HG03196 (cell line): ENCODE data around the gene BLOC1S1.

Experiments used
- ATAC-seq: cut with Tn5 transposase; IDR thresholded peaks from one replicate; pipeline ENCODE4 v1.9.1; 2021; ENCODE audit not compliant: unreplicated experiment

BLOC1S1 gene

DNA sequence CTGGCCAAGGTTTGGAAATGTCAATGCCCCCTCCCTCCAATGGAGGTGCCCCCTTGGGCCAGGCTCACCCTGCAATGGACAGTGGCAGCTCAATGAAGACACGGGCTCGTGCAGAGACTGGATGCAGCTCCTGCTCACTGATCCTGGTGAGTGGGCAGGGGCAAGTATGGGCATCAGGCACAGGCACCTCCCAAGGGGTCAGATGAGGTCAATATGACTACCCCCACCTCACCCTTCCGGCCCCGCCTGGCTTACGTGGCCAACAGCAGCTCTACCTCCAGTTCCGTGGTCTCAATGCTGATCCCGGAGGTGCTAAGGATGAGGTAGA lies 21.7 kb upstream of the BLOC1S1 start:
- ATAC-seq = no peak

DNA sequence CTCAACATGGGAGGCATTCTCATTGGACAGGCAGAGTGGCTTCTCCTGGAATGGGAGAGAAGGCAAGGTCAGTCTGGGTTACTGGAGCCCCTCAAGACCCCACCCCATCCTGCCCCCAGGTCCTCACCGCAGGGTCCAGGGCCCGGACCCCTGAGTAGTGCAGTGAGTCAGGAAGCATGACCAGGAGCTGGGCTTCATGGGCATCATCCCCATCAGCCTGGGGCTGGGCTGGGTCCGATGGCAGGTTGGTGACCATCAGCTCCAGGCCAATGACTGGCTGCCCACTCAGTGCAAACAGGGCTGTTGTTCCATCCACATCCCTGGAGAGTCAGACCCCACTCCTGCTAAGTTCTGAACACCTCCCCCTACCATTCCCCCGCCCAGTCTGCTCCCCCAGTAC lies 21.2 kb upstream of the BLOC1S1 start:
- no peak for ATAC-seq

DNA sequence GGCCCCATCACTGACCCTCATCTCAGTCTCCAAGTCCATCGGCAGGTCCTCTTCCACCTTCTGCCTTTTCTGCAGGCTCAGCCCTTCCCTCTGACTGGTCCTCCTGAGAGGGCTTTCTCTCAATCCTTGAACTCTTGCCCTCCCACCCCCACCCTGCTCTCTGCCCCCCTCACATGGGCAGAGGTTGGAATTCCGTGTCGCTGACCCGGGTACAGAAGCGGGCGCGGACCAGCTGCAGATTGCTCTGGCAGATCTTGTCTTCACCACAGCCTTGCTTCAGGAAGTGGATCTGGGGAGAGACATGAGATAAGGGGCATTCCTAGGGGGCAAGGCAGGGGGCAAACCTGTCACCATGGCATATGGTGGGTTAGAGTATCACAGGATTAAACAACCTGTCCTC lies 20.5 kb upstream of the BLOC1S1 start:
- no peak for ATAC-seq

DNA sequence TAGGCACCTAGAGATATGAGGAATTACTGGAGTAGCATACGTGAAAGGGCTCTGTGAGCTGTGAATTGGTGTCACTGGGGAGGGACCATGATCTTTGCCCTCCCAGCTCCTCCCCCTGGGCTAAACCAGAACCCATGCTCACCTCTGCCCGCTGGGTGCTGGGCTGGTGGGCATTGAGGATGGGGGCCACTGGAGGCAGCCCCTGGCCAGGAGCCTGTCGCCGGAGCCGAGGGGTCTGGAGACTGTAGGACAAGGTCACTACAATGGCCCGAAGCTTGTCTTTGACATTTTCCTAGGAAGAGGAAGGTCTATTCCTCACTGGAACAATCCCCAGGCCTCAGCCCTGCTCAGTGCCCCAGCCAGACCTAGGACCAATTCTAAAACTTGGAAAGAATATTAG lies 19.7 kb upstream of the BLOC1S1 start:
- ATAC-seq = no peak

DNA sequence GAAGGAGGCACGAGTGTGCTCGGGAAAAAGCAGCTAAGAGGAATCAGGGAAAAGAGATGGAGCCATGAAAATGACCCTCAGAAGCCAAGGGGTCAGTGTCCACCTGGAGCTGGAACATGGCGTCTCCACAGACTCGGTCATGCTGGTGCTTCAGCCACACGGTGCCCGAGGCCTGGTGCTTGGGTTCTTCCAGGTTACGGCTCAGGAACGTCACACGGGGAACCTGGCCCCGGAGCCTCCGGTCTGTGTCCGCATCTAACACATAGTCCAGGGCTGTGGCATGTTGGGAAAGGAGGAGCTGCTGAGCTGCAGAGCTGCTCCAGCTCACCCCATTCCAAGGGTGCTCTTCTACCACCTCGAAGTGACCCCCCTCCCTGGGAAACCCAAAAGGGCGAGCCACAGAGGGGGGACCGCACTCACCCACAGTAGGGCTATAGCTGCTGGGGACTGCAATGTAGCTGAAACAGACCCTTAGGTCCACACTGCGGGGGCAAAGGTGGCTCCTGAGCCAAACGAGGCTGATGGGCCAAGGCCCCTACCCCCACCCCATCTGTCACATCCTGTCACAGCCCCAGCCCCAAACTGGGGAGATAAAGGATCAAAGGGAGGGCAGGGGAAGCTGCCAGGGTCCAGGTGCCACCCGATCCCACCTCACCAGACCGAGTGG lies 18.9 kb upstream of the BLOC1S1 start:
- no peak for ATAC-seq

DNA sequence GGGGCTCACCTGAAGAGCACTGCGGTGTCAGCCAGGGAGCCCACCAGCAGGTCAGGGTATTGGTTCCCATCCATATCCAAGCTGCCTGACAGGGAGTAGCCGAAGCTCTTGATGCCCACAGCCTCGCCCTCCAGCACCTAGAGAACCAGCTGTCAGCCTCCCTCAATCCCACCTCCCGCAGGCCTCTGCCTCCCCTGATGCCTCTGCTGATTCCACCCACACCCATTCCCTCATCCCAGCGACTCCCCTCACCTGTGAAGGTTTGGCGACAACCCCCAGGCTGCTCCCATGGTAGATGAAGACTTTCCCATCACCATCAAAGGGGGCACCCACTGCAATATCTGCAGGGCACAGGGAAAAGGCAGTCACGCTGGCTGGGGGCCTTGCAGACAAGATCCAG lies 18.2 kb upstream of the BLOC1S1 start:
- ATAC-seq = no peak

DNA sequence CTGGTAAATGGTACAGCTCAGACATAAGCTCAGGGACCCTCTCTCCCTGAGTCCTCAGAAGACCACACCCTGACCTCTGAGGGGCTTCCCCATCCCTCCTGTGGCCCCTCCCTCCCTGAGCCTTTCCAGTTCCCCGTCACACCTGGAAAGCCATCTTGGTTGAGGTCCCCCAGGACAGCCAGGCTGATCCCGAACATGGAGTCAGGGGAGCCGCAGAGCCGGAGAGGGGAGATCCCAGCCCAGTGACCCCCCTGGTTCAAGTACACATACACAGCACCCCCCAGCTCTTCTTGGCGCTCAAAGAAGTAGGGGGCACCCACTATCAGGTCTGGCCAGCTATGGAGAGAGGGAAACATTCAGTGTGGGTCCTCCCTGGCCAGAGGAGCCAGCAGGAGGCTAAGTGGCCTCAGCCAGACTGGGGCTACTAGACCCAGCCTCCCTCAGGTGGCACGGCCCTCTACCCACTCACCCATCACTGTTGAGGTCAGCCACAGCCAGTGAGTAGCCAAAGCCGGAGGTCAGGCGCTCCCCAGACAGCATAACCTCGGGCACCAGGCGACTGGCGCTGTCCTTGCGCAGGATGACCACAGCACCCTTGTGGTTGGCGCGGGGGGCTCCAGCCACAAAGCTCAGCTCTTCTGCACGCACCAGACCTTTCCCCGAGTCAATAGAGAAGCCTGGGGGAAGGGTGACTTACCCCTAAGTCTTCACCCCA lies 17.4 kb upstream of the BLOC1S1 start:
- ATAC-seq = no peak

DNA sequence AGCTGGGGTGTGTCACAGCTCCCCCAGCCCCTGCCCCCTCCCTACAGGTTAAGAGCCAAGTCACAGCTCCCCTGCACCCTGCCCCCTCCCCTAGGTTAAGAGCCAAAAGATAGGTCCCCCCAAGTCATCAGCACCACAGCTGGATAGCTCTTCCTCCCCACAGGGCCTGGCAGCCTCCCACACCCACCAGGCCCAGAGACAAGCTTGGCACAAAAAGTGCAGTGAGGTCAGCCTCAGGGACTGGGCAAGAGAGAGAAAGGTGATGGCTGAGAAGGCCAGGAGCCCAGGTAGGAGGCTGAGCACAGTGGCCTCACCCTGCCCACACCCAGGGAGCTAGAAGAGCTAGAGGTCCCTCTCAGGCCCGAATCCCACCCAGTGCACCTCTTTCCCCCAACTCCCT lies 16.9 kb upstream of the BLOC1S1 start:
- ATAC-seq = no peak

DNA sequence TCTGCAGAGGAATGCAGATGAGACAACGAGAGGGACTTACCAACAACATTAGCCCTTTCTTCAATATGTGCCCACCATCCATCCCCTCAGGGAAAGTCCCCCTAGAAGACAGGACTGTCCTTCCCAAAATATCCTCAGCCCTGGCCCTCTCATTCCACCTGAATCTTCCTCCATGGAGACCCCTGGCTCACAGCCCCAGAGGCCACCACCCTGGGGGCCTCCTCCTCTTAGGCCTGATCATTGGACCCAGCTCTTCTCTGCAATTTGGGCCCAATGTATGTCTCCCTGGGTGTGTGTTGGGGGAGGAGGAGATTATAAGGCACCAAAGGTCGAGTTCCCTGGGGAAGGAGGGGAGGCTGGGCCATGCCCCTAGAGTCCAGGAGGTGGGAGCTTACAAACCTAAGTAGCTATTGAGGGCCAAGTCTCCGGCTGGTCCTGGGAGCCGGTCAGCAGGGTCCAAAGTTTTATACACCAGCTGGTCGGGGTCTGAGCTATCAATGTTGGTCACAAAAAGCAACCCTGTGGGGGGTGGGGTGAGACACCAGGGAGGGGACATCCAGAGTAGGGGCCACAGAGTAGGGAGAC lies 16.3 kb upstream of the BLOC1S1 start:
- no peak for ATAC-seq

DNA sequence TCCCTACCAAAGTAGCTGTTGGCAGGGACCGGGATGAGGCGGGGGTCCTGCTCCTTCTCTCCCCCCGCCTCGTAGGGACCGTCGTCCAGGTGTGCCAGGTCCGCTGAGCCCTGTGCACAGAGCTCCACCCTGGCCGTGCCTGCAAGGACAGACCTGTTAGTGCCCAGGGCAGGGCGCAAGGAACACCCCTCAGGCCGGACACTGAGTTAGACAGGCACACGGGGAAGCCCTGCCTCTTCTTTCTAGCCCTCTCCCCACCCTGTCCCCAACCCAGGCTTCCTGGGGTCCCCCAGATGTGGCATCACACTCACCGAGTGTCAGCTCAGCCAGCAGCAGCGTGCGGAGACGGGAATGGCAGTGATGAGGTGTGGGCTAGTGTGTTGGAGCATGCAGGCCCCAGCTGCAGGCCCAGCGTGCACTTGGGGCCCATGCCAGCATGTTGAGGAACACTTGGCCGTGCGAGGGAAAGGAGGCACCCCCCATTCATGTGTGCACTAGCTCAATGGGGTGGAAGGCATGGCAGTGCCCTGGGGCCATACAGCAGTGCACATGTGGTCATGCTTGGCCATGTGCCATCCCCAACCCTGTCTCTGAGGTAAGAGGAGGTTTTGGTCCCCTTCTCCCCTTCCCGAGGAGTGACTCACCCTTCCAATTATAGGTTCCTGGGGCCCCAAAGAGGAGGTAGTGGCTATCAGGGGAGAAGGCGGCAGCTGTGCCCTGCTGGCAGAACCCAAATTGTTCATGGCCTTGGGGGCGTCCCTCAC lies 15.4 kb upstream of the BLOC1S1 start:
- ATAC-seq = no peak

DNA sequence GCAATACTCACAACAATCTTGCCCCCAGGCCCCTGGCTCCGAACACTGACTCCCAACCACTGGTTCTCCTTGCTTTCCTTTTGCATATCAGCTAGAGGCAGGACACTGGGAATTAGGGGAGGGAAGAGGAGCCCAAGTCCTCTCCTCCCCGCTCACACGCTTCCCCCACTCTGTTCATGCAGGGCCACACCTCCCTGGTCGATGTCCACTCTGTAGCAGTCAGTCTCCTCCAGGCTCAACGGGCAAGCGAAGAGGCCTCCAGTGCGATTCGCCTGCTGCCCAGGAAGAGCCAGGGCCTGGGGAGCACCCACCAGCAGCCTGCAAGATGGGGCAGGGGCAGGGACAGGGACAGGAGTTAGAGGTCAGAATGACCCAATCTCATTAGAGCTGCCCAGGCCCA lies 13.0 kb upstream of the BLOC1S1 start:
- no peak for ATAC-seq

DNA sequence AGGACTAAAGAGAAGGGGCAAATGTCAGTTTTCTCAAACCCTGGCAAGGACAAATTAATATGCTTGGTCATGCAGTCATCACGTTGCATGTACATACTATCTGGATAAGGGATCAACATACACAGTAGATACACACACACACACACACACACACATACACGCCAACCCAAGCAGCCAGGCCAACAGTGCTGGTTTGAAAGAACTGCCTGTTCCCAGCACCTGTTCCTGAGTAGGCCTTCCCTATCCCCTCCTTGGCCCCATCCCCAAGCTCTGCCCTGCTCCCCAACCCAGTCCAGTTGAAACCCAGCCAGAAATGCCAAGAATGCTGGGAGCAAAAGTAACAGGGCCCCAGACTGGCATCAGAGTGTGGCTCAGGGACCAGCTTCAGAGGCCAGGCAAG lies 12.6 kb upstream of the BLOC1S1 start:
- ATAC-seq = no peak

DNA sequence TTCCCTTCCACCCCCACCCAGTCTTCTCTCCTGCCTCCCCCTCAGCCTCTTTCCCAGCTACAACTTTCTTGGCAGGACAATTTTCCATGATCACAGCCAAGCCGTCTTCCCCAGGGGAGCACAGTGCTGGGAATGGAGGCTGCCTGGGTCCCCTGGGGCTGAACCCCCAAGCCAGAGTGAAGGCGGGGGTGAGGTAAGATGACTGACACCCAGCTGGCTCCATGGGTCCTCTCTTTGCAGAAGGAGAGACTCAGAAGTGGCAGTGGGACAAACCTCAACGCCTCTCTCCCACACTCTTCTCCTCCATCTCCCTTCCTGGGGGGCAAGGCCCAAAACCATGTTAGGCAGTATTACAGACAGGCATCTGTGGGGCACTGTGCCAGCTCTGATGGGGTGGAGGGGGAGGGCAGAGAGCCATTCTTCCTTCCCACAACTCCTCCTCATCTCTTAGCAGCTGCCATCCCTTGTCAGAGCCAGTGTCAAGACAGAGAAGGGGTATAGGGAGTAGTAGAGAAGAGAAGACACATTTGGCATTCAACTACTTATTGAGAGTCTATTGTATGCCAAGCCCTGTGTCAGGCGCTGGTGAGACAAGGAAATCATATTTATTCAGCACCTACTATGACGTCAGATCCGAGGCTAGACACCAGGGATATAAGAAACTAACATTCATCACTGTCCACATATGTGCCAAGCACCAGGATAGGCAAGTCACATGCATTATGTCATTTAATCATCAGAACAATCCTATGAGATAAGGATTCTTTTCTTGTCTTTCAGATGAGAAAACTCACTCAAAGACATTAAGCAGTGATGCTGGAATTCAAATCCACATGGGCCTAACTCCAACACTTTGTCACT lies 11.7 kb upstream of the BLOC1S1 start:
- no peak for ATAC-seq

DNA sequence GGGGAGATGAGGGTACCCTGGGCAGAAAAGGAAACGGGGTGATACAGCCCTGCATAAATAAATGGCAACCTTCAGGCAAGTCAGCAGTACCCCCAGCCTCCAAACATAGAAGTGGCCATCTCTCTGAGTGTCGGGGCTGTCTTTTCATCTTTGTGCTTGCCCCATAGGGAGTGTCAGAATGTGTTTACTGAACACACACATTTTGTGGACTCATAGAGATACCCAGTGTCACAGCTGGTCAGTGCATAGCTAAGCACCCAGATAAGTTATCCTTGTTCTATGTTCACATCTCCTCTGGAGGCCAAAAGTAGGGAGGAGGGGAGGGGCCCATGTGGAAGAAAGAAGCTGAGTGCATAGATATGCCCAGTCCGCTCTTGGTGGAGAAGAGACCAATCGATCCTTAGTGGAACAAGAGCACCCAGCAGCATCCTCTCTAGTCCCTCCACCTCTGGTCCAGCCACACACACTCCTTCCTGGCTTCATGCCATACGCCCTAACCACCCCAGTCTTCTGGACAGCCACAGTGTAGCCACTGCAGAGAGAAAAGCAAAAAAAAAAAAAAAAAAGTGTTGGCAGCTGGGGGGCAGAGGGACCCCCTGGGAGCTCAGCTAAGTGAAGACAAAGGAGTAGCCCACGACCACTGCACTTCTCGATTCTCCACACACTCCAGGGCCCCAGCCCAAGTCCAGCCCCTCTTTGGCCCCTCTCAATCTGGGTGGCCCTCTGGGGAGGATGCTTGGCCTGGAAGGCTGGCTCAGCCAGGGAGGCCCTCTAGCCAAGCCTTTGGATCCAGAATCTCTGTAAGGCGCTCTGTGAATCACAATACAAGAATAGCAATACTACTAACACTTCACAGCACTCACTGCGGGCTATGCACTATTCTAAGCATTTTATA lies 10.8 kb upstream of the BLOC1S1 start:
- no peak for ATAC-seq

DNA sequence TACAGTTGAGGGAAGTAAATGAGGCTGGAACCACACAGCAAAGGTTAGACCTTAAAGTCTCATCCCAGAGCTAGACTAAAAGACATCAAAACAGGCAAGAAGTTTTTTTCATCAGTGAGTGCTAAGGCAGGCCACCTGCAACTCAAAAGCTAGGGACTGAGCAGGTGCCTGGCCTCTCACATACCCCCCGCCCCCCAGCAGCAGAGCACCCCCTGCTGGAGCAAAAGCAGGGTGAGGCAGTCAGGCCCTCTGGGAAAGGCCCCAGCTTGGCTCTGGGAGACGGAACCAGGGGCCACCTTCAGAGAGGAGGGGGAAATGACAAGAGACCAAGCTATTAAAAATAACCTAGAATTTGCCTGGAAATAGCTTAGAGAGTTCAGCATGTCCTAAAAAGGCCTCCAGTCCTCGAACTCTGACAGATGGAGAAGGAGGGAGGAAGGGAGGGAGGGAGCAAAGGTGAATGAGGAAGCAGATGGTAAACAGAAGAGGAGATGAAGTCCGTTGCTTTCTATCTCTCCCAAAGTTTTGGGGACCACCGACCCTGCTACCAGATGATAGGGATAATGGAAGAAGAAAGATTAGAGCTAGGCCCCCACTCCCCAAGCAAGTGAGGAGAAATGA lies 10.0 kb upstream of the BLOC1S1 start:
- ATAC-seq = no peak

DNA sequence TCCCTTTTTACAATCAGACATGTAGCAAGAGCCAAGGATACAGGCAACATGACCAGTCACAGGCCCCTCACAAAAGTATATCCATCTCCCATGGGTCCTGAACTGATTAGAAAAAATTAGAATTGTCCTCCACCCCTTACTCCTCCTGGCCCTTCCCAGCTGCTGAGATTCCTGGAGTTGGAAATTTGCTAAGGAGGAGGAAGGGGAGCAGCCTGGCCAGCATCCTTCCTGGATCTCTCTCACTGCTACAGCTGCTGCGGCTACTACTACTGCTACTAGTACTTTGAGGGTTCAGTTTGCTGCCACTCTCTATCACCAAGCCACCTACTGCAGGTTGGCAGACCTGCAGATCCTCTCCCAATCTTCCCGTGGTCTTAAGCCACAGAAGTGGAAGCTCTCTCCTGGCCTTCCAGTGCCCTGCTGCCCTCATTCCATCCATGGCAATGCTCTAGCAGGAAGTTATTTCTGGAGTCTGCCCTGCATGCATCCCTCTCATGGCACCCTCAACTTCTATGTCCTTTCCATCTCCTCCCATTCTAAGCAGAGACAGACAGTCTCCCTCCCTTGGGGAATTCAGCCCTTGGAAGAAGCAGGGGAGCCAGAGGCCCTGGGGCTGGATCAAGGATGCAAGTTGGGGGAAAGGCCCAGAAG lies 9.2 kb upstream of the BLOC1S1 start:
- no peak for ATAC-seq

DNA sequence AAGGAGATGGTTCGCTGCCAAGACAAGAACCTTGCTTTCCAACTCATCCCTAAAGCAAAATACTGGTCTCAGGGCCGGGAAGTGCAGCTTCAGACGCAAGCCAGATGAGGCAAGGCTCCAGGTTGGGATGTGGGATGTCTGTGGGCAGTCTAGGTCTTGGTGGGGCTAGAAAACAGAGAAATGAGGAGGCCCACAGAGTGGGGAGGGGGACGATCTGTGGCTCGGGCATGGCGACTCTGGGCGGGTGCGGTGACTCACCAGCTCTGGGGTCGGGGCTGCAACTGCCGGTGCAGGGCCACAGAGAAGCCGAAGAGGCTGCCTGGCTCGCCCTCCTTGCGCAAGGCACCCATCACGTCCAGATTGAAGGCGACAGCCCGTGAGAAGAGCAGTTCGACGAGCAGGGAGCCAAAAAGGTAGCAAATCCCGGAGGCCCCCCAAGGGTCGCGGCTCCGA lies 8.6 kb upstream of the BLOC1S1 start:
- ATAC-seq = no peak

DNA sequence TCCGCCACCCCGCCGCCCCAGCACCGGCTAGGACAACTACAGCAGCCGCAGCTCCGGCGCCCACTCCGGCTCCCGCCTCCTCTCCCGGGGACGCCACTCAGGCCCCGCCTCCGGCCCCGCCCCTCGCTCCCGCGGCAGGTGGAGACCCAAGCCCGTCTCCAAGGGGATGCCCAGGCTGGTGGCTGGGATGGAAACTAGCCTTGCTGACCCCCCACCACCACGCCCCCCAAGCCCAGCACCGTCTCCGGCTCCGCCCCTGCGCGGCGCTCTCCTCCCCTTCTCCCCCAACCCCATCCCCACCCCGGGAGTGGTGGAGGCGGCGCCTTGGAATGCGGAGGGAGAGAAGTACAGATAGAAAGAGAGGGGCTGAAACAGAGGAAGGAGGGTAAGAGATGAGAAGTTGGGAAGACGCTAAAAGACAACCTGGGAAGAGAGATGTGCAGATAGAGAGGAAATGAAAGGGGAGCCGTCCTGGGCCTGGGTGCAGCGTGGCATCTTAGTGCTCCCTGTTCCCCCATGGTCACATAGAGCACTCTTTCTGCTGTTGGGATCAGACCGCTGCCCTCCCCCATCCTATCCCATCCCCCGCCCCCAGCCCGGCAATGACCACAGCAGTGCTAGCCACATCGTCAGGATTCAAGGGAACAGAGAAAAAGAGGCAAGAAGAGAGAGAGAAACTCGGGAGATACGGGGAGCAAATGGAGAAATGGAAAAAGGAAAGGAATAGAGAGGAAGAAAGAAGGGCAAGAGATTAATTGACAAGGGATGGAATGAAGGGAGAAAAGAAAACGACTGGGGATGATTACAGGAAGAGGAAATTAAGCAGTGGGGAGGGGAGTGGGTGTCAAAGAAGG lies 7.8 kb upstream of the BLOC1S1 start, which contains the start of gene ITGA7:
TSS of gene ITGA7 (minus strand) at position 64 of the 854 bp plus-strand sequence. CDS start 222 bp downstream, outside the sequence.
- no peak for ATAC-seq
